Measurements from ENCODE around the gene PSEN1.

GRCh38 chr14:73136085-73136386 is 271 bp upstream of the PSEN1 start:
- TF ChIP-seq CTCF (IDR thresholded peaks at IDR 0.05; ENCODE audit: low read depth, low read length) = no peak
- no peak for TF ChIP-seq MYC (IDR thresholded peaks at IDR 0.05; ENCODE audit: low read depth, low read length)
- no peak for TF ChIP-seq POLR2A (IDR thresholded peaks at IDR 0.05; ENCODE audit: extremely low read depth, insufficient read length)
- no peak for TF ChIP-seq MAX (IDR thresholded peaks at IDR 0.05; ENCODE audit: low read depth, low read length)
